GM12892 (cell line): ENCODE measurements around the gene MB21D2.

Source experiments
- DNase-seq: peaks from one replicate; pipeline ENCODE4 v3.0.0; 2011; ENCODE audit not compliant: insufficient read length
- FAIRE-seq: peaks from 2 replicates; lab custom pipeline; 2011; peaks lifted over from hg19 to GRCh38; lab: Jason Lieb, UNC
- POLR2A ChIP-seq: IDR thresholded peaks from 2 replicates; pipeline ENCODE4 v1.6.1; 2011; ENCODE audit warnings: low read depth, low read length, control low read depth
- POLR2AphosphoS5 ChIP-seq: IDR thresholded peaks from 2 replicates; pipeline ENCODE4 v1.6.1; 2011; ENCODE audit warnings: low read depth, low read length, control low read depth
- TAF1 ChIP-seq: IDR thresholded peaks from 2 replicates; pipeline ENCODE4 v1.6.1; 2011; ENCODE audit warnings: low read depth, mild to moderate bottlenecking, control low read depth, low read length, borderline replicate concordance

The MB21D2 gene

DNA sequence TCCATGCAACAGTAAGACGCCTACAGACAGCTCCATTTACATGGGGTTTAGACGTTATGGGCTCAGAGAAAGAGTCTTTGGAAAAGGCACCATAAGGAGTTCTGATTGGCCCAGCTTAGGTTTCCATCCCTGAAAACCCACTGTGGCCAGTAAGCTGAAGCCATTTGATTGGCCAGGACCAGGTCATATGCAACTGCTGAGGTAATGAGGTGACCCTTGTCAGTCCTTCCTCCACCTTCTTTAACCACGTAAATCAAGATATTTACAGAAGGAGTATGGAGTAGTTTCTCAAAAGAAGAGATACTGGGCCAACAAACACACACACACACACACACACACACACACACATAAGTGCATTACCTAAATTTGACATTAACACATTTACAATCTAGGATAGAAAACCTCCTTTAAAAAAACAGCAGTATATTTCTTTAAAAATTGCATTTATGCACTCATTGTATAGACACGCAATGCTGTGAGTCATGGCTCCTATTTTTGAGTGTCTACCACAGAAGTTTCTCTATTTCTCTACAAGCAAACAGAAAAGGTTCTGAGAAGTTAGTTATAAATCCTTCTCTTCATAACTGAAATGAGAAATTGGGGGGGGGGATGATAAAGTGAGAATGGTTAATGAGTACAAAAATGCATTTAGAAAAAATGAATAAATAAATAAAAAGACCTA, 16.3 kb upstream of the MB21D2 start:
- no peak for FAIRE-seq
- TF ChIP-seq POLR2A (no peak), POLR2AphosphoS5 (no peak), TAF1 (no peak)
- no peak for DNase-seq

DNA sequence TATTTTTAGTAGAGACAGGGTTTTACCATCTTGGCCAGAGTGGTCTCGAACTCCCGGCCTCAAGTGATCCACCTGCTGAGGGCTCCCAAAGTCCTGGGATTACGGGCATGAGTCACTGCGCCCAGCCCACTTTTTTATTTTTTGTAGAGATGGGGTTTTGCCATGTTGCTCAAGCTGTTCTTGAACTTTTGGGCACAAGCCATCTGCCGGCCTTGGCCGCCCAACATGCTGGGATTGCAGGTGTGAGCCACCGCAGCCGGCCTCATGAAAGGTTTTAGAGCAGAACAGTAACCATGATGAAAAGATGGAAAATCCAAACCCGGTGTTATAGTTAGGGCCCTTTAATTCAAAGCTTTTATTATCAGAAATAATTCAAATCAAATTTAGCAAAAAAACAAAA, 15.6 kb upstream of the MB21D2 start:
- DNase-seq (no peak), FAIRE-seq (no peak)
- TF ChIP-seq TAF1, result no peak
- no peak for TF ChIP-seq POLR2A

DNA sequence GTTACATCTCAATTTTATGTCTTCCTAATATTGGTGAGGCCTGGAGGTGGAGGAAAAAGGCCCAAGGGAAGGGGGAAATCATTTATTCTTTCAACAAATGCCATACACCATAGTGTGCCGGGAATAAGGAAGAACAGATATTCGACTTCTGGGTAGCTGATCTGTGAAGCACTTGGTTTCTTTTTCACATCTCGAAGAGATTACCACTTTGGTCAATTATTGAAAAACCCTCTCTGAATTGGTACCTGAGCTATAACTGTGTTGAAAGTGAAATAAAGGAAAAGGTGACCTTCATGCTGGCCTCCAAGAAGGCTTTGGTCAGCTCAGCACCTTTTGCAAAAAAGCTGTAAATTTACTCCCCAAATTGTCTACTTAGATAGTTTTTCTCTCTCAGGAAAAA, 14.2 kb upstream of the MB21D2 start:
- DNase-seq, result no peak
- FAIRE-seq, result no peak
- TF ChIP-seq TAF1 (no peak), POLR2AphosphoS5 (no peak), POLR2A (no peak)

DNA sequence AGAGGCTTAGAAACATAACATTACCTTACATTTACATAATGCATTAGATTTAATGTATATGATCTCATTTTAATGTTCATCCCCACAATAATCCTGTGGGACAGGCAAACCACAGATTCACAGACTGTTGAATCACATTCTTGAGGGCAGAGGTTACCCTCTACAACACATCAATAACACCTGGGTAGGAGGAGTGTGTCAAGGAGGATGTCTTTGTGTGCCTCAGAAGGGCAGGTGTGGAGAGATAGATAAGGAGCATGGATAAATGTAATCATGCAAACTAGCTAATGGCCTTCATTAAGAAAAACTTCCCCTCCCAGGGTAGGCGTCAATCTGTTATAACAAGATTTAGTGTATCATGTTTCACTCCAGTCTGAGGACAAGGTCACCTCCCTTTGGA, 12.9 kb upstream of the MB21D2 start:
- DNase-seq, result no peak
- TF ChIP-seq TAF1, result no peak
- TF ChIP-seq POLR2AphosphoS5, result no peak
- TF ChIP-seq POLR2A, result no peak
- FAIRE-seq, result no peak

DNA sequence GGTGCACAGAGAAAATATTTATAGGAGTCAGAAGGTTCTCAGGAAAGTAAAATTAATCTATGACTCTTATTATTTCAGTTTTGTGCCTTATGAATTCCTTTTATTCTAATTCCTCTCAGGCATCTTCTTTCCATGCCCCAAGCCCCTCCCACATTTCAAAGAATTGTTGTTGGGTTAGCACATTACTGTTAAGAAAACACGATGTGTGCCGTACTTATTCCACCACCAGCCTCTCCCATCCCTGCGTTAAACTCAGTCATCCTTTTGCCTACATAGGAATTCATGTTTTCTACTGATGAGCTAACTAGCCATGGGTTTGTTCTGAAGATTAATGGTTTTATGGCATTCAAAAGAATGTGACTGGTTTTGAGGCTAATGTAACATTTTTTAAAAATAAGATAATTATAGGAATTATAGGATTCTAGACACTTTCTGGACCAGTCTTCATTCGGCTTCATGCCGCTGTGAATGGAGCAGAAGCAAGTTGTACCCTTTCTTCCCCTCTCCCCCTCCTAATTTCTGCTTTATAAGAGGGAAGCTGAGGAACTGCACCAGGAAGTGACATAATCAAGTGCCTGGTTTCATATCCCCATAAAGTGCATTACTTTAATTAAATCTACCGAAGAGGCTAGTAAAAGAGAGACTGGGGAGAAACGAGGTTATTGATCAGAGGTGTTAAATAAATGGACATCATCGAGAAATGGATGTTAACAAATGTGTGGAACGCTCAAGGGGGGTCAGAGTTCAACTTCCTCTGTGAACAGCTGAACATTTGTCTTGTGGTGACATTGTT, 12.3 kb upstream of the MB21D2 start:
- no peak for TF ChIP-seq TAF1
- FAIRE-seq, result peak; percentile 70
- DNase-seq, result no peak

DNA sequence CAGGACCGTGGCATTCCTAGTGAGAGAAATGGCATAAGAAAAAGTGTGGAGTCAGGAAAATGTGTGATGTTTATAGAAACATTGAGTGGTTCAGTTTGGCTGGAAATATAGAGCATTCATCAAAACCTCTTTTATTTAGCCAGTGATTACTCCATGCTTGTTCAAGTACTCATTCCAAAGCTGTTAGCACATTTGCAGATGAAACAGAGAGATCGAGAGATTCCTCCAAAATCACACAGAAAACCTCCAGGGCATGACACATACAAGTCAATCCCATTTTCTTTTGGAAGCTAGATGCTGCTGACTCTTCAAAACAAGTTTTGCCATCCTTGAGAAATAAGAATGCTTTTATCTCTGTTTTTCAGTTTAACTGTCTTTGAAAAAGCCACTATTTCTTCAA, 11.5 kb upstream of the MB21D2 start:
- DNase-seq (no peak), FAIRE-seq (no peak)

DNA sequence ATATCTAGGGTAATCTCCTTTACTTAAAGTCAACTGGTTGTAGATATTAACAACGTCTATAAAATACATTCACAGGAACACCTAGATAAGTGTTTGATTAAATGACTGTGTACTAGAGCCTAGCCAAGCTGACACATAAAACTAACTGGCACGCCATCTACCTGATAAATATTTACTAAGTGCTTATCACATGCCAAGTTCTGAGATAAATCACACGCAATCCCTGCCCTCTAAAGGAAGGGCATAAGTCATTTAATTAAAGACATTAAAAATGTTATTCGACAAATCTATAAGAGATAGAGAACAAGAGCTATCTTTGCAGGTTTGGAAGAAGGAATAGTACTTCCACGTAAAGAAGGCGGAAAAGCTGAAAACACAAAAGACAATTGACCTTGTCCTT, 11.1 kb upstream of the MB21D2 start:
- no peak for DNase-seq
- TF ChIP-seq POLR2AphosphoS5 (no peak), POLR2A (no peak), TAF1 (no peak)
- FAIRE-seq, result no peak

More for the DNA sequence above, 11.5 kb upstream of the MB21D2 start:
- TF ChIP-seq POLR2A, result no peak
- no peak for TF ChIP-seq POLR2AphosphoS5
- no peak for TF ChIP-seq TAF1

DNA sequence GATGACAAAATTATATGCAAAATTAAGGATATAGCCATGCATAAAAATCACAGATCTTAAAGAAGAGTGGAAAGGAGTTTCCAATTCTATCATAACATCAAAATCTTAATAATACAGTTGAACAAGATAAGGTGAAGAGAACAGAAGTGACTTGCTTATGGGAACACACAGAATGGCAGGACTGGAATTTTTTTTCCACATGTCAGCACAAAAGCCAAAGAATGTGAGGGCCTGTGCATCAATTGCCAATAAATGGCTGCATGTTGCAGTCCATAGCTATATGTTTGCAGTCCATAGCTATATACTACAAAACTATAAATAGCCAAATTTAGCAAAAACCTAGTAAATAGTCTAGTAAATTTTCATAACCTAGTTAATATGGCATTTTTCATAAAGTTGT, 10.4 kb upstream of the MB21D2 start:
- FAIRE-seq (no peak), DNase-seq (no peak)
- TF ChIP-seq POLR2A, result no peak
- TF ChIP-seq TAF1, result no peak
- no peak for TF ChIP-seq POLR2AphosphoS5

DNA sequence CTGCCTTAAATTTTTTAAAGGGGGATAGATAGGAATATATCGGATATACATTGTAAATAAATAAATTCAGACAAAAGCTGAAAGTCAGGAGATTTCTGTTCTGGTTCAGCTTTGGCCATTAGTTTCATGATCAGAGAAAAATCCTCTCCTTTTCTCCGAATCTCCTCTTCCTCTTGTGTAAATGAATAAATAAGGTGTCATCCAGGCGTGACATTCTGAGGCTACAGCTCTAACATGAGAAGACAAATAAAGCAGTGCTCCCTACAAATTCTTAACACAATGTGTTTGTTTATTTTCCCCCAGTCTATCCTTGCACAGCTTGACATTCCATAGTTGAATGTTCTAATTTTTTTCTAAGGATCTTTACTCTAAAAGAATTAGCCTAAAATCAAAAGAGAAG, 9.4 kb upstream of the MB21D2 start:
- TF ChIP-seq POLR2A, result no peak
- FAIRE-seq, result no peak
- DNase-seq, result no peak

DNA sequence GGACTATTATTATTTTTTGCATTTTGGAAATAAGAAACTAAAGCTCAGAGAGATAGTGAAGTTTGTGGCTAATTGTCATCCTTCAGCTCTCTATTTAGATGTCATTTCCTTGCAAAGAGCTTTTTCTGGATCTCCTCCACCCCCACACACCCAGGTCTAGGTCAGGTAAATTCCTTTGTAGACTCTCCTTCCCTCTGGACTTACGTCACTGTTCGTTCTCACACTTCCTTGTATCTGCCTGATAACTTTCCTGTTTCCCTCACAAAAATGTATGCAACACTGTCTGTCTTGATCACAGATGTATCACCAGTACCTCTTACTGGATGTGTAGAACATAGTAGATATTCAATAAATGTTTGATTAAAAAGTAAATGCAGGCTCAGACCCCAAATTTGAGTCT, 6.1 kb upstream of the MB21D2 start:
- peak; percentile 38 for FAIRE-seq

DNA sequence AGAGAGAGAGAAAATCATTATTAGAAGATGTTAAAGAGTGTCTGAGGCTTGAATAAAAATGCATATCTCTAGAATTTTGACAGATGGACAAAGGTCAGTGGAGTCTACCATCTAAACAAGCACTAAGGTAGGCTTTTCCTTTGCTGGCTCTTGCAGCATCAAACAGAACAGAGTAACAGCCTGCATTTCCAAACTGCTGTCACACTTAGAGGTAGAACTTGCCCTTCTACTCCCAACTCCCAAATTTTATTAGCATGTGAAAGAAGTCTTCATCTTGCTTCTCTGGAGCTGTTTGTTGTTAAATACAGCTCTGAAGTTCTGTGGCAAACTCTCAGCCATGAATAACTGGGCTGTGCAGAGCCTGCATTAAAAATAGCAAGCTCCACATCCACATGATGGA, 4.1 kb upstream of the MB21D2 start:
- FAIRE-seq (no peak), DNase-seq (no peak)
- TF ChIP-seq POLR2A (no peak), POLR2AphosphoS5 (no peak), TAF1 (no peak)

More for the DNA sequence above, 6.1 kb upstream of the MB21D2 start:
- TF ChIP-seq POLR2A (no peak), POLR2AphosphoS5 (no peak), TAF1 (no peak)
- DNase-seq, result no peak

DNA sequence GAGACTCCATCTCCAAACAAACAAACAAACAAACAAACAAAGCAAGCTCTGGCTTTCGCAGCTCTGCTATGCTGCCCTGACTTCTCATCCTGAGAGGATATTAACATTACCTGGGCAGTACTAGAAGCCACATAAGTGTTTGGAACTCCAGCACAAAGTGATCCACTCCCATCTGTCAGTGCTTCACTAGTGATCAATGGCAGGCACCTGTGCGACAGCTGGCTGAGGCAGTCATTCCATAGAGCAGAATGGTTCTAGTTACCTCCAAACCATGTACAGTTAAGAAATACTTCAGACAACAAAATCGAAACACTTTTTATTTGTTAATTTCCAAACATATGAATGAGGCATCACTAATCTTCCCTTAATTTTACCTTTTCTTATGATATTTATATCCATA, 2.8 kb upstream of the MB21D2 start:
- no peak for FAIRE-seq
- TF ChIP-seq TAF1, result no peak
- TF ChIP-seq POLR2AphosphoS5, result no peak
- no peak for TF ChIP-seq POLR2A
- DNase-seq, result no peak
